SU-DHL-6 (cell line): ENCODE measurements around the gene ALK.

Source experiments
- CTCF ChIP-seq: fragments of 200-600 bp; sonication (generic); IDR thresholded peaks from one replicate; pipeline ENCODE4 v1.5.1; 2017; ENCODE audit warnings: antibody characterized with exemption, mild to moderate bottlenecking, low read length, moderate library complexity; ENCODE audit not compliant: insufficient read depth, poor library complexity, severe bottlenecking
- EZH2phosphoT487 ChIP-seq: fragments of 200-600 bp; sonication (generic), shearing (Covaris generic); conservative IDR thresholded peaks from 2 replicates; pipeline ENCODE4 v1.6.1; 2018; ENCODE audit warnings: mild to moderate bottlenecking, antibody characterized with exemption, low read length, moderate library complexity, mixed read lengths

- TF ChIP-seq CTCF (no peak), EZH2phosphoT487 (no peak)
Measured at GRCh38 chr2:29872870-29873269, 48.5 kb downstream of the ALK start.
